DMS53 (cell line): ENCODE measurements around the gene SS18L1.
A peak's percentile ranks its signal among the peaks of the same experiment; 100 is the strongest.

ENCODE experiments used
- DNase-seq: peaks from one replicate; lab custom pipeline; 2025; lab: John Stamatoyannopoulos, UW

Gene SS18L1

DNA sequence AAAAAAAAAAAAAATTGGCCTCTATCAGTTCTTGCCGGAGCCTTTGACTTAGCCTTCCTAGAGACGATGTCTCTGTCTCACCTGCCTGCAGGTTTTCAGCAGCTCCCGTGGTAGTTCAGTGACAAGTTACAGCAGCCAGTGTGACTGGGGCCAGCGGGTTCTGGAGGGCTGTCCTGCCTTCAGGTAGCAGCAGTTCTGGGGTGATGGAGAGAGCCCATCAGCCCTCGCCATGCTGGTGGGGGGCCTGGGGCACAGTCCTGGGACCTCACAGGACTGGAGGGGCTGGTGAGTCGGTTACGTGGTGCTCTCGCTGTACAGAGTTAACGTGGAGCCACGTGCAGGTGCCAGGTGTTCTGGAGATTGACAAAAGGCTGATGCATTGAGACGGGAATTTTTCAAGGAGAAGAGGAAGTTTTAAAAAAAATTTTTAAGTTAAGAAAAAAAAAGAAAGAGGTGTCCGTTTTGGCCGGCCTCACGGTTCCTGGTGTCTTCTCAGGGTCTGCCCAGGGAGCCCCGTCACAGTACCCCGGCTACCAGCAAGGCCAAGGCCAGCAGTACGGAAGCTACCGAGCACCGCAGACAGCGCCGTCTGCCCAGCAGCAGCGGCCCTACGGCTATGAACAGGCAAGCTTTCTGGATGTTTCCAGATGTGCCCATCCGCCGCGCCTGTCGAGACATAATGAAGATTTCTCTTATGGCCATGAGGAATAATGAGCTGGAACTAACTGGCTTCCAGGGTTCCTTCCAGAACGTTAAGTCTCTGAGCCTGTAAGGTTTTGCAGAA lies 30.6 kb downstream of the SS18L1 start:
- DNase-seq, result no peak

DNA sequence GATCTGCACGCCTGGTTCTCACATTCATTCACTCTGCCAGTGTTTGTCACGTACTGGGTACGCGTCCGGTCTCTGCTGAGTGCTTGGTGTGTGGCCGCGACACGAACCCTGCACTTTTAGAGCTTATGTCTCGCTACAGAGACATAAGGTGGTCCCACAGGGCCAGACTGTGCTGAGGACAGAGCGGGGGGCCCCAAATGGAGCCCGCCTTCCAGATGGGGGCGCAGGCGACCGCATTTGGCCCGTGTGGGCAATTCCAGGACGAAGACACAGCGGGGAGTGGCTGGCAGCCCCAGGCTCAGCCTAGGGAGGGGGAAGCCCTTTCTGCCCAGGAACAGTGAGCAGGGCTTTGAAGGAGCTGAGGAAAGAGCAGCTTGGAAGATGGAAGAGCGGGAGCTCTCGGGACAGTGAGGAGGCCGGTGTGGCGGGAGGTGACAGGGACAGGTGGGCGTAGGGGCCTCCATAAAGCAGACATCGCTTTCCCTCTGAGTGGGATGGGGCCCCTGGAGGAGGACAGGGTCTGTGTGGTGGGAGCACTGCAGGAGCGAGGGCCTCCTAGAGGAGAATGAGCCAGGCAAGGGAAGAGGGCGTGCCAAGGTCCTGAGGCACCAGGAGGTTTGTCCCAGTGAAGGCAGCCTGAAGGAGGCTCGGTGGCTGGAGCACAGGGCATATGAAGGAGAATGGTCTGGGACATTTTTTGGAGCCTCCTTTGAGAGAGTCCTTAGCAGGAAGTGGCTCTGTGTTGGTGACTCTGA lies 31.5 kb downstream of the SS18L1 start:
- no peak for DNase-seq

DNA sequence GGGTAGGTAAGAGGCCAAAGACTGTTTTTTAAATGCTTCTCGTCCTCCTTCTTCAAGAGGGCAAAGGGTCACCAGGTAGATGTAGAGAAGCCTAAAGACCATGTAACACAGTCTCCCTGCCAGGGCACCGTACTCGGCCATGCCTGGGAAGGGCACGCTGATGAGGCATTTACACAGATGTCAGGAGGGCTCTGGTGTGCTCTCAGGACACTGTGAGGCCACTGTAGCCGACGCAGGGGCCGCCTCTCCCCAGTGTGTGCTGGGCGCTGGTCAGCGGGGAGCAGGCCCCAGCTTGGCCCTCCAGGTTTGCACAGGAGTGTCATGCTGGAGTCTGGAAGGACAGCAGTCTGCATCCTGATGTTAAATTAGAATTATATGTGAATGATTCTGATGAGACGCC lies 32.1 kb downstream of the SS18L1 start:
- DNase-seq, result no peak

DNA sequence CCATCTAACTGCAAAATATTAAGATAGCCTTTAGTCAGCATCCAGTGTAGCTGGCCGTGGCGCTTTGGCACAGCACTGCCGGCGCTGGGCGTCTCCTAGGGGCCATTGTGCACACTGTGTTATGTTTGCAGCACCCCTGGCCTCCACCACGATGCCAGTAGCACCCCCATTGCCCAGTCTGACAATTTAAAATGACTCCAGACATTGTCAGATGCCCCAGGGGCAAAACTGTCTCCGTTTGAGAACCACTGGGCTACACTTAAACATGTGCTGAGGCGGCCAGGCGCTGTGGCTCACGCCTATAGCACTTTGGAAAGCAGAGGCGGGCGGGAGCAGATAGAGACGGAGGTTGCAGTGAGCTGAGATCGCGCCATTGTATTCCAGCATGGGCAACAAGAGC lies 33.3 kb downstream of the SS18L1 start:
- DNase-seq, result no peak

DNA sequence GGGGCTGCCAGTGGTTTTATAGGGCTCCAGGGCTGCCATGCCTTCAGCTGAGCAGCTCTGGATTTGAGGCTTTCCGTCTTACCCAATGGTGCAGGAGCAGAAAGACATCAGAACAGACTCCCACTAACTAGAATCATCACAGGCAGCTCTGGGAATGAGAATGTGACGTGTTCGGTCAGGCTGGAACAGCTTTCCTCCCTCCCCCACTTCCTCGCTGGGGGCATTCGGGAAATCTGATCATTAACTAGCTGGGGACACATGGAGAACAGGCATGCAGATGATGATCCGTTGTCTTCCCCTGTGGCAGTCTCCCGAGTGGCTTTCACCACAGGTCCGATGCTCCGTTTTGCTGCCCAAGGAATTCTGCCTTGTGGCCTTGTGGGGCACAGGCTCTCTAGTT lies 33.7 kb downstream of the SS18L1 start:
- no peak for DNase-seq

DNA sequence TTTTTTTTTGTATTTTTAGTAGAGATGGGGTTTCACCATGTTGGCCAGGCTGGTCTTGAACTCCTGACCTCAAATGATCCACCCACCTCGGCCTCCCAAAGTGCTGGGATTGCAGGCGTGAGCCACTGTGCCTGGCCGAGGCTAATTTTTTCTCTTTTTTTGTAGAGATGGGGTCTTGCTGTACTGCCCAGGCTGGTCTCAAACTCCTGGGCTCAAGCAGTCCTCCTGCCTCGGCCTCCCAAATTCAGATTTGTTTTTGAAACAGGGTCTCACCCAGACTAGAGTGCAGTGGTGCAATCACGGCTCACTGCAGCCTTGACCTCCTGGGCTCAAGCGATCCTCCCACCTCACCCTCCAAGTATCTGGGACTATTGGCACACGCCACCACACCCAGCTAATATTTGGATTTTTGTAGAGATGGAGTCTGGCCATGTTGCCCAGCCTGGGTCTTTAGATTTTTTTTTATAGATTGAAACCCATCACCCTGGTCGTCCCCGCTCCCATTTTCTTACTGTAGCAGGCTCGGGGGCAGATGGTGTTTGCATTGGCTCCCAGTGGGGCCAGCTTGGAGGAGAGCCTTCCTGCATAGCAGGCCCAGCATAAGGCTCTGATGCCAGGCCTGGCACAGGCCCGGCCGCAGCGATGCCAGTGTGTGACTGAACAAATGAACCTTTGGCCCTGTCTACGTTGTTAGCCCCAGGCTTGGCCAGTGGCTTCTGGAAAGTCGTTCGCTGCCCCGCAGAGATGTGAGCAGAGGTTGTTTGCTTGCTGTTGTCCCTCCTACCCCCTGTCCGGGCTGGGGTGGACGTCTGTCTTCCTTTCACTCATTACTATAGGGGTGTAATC lies 35.0 kb downstream of the SS18L1 start:
- DNase-seq, result no peak

DNA sequence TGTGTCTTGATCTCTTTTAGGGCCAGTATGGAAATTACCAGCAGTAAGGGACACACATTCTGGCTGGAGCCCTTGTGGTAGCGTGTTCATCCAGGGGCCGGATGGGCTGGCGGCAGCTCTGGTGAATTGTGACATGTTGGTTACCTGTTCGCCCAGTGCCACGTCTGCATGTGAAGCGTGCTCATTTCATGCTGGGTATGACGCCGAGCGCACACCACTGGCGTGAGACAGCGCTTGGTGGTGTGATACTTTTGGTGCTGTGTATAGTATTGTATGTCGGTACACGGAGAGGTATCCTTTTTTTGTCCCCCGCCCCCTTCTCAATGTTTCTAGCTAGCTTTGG lies 35.6 kb downstream of the SS18L1 start:
- no peak for DNase-seq

DNA sequence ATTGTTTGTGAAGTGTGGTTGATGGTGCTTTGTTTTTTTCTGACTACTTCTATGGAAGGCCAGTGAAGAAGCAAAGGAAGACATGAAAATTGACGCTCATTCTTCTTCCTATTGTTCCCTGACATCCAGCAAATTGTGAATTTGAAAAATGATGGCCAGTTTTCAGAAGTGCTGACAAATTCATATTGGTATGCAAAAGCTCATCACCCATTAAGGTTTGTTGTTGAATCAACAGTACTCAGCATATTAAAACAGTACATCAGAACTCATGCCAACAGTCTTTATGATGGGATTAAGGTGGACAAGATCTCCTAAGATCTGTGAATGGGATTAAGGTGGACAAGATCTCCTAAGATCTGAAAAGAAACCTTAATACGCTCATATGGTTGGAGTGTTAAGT lies 38.2 kb downstream of the SS18L1 start:
- peak; percentile 29 for DNase-seq

DNA sequence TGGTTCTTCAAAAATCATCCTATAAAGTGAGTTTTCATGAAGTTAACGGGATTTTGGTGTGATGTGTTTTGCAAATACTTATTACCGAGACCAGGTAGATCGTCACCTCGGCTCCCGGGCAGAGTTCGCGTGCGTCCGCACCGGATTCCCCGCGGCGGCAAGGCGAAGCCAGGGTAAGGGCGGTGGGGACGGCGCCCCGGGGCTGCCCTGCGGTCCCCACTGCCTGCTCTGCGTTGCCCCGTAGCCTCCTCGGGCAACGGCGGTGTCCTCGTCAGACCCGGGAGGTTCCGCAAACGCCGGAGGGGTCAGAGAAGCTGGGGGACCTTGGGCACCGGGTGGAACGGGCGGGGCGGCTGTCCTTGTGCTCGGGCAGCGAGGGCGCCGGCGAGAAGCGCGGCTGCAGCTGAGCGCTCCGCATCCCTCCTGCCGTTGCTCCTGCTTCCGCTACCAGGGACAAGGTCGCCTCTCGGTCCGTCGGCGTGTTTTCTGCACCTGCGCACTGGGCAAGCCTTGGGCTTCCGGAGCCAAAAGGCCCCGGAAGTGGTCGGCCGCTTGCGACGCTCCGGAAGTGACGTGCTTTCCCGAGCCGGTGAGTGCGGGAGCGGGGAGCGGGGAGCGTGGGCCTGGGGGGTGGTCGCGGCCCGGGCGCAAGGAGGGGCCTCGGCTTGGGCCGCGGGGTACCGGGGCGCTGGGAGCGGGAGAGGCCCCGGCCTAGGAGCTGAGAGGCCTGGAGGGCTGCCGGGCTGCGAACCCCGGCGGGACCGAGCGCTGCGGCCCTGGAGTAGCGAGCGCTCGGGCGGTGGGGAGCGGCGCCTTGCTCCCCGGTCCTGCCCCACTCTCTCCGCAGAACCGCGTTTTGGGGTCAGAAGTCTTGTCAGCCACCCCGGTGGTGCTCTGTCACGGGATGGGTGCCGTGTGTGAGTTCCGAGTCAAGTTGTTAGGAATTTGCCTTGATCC lies 39.2 kb downstream of the SS18L1 start, which contains the start of gene MTG2:
MTG2 (plus strand) TSS at position 560 of the 957 bp plus-strand sequence. CDS start 10,393 bp downstream, outside the sequence.
- DNase-seq, result peak; percentile 99

DNA sequence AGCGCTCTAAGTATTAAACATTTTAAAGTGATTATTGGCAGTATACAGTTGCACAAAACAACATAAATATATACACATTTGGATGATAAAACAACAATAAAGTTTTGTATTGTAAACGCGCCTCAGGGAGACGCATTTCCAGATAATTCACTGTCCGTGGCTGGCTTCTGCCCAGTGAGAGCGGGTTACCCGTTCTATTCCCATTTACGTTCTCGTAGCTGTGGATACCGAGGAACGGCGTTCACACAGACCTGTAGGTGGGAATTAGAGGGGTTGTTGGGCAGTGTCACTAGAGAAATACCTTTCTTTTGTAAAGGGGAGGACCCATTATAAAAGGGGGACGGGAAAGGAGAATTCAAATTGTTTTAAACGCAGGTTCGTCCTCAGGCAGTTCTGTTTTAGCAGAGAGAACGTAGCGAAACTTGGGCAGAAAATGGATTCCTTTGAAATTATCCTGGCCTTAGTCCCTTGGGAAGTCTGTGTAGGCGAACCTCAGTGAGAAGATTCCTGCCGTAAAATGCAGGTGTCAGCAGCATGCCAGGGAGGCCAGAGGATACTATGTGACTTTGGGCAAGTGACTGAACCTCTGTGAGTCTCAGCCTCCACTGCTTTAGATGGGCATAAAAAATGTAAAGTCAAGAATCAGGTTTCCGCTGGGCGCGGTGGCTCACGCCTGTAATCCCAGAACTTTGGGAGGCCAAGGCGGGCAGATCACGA lies 40.0 kb downstream of the SS18L1 start:
- peak; percentile 44 for DNase-seq

DNA sequence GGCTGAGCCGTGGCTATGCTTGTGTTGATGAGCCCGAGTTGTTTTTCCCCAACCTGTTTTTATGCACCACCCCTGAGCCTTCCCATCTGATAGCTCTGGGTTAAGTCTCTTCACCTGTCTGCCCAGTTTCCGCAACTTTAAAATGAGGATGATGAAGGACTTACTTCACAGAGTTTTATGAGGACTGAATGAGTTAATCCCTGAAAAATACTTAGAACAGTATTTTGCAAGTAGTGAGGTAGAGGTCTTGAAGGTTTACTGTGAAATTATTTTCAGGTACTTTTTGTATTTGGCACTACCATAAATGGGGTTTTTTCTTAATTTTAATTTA lies 42.5 kb downstream of the SS18L1 start:
- DNase-seq, result no peak

DNA sequence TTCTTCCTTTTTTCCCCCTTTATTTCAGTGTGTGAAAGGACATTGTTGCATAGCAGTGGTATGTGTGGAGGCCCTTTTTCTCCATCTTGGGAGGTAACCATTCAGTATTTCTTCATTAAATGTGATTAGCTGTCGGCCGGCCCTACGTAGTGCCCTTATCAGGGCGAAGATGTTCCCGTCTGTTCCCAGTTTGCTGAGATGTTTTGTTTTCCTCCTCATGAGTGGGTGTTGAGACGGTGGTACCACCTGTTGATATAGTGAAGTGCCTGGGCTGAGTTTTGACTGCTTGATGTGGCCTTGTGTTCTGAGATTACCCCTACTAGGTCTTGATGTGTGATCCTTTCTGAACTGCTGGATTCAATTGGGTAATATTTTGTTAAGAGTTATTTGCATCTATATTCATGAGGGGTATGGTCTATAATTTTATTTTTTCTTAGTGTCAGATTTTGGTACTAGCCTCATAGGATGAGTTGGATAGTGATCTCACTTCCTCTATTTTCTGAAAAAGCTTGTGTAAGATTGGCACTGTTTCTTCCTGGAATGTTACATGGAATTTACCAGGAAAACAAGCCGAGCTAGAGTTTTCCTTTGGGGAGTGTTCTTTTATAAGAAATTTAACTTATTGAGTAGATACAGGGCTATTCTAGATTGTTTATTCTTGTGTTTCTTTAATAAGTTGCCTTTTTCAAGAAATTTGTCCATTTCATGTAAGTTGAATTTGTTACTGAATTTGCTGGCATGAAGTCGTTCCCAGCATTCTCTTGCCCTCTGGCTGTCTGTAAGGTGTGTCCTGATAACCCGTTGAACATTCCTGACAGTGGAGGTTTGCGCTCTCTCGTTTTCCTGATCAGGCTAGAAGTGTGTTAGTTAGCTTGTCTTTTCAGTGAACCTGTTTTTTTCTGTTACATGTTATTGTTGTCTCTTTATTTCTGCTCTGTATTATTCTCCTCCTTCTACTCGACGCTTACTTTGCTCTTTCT lies 43.6 kb downstream of the SS18L1 start:
- no peak for DNase-seq

DNA sequence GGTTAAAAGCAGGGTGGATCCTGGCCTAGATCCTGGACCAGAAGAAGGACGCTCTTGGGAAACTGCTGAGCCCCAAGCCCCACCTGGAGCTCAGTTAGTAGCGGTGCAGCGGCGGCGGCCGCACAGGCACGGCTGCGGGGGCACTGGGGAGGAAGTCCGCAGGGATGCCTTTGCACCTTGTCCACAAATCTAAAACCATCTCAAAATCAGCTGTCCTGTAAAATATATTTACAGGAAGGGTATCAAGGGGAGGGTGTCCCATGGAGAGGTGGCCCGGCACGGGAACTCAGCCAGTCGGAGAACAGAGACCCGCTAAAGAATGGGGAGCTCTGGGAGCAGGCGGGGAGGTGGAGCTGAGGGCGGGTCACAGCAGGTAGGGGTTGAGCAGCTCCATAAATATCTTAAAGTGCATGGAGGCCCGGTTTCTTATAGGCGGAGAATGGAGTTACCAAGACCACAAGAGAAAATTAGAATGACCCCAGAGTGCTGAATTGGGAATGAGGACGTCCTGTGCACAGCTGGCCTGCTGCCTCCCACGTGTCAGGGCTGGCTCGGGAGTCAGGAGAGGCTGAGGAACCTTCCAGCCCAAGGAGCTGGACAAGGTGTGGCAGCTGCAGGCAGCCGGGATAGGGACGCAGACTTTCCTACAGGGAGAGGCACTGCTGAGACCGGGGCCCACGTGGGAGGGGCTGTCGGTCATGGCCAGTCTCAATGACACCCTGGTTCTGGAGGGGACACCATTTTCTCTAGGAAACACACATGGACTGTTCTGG lies 47.3 kb downstream of the SS18L1 start:
- DNase-seq, result no peak

DNA sequence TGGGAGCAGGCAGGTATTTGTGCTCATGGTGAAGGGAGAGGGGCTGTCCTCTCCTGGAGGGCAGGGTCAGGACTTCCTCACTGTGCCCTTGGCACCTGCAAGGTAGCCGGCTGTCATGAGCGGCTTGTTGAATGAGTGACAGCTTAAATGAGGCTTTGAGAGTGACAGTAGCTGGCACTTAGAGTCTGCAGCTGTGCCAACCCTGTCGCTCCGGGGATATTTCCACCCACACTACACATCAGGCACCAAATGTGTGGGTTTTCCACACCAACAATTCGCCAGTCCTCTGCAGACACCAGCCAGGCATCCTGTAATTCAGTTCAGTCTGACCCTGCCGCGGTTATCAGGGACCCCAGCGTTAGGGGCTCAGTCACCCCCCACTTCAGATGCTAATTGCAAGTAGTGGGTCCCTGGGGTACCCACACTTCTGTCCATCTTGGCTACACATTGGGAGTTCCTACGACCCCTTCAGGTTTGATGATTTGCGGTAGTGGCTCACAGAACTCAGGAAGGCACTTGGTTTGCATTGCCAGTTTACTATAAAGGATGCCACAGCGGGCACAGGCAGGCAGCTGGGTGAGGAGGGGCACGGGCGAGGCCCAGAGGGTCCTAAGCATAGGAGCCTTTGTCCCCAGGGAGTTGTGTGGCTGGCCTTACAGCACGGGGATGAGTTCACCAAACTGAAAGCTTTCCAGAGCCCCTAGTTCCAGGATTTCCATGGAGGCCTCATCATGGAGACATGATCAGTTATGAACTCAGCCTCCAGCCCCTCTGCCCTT lies 48.4 kb downstream of the SS18L1 start:
- DNase-seq, result no peak

DNA sequence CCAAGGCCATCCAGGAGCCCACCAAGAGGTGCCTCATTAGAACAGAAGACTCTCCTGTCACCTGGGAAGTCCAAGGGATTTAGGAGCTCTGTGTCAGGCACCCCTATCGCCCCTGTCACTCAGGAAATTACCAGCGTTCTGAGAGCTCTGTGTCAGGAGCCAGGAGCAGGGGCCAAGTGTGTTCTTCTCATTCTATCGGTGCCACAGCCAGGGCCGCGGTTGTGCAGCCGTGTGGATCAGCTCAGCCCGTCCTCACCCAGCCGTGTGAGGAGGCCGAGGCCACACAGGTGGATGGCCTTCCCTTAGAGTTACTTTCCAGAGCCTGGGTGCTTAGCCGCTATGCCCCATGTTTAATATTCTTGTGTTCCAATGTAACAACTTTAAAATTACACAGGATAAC lies 49.1 kb downstream of the SS18L1 start:
- no peak for DNase-seq

DNA sequence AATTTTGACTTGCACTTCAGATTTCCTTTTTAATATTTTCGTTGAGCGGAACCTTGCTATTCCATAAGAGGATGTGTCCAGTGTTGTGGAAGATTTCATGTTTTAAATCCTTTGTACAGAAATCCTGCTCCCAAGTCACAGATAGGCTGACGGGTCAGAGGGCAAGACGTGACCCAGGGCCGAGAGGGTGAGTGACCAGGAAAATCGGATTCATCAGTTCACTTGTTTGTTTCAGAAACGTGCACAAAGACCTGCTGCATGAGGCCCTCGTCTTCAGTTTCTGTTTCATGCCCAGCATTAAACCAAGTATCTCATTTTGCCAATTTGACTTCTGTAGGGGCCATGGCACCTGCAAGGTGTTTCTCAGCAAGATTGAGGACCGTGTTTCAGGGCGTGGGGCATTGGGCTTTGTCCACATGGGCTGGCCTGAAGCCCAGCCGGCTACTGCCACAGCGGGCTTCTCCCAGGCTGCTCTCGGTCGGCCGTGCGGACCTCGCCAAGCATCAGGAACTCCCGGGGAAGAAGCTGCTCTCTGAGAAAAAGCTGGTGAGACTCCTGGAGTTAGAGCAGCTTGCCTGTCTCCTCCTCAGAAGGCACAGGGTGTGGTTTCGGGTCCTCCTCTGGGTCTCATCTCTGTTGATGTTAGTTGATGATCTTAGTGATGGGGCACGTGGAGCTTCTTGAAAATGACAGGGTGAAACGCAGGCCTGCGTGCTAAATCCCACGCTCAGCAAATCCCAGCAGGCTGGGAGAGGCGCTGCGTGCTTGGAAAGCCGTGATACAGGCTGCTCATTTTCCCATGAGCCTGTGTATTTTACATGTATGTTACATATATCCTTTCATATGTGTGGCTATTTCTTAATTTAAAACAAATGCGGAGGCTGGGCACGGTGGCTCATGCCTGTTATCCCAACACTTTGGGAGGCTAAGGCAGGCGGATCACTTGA lies 49.8 kb downstream of the SS18L1 start:
- DNase-seq, result no peak

DNA sequence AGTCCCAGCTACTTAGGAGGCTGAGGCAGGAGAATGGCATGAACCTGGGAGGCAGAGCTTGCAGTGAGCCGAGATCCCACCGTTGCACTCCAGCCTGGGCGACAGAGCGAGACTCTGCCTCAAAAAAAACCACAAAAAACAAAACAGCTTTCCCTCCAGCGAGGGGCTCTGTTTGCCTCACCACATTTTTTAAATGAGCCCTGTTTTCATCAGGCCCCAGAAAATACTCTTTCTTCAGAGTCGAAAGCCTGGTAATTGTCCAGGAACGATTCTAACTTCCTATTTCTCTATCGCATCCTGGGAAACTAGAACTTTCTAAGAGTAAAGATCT lies 51.5 kb downstream of the SS18L1 start:
- DNase-seq, result no peak
